Amygdala (tissue), 56 donors: ENCODE measurements around the gene MTCL1.
A peak's percentile ranks its signal among the peaks of the same experiment; 100 is the strongest.

Experiments used
- DNase-seq, 56 donors: peaks; one replicate each; lab custom pipeline; 2025; lab: John Stamatoyannopoulos, UW

Gene MTCL1

DNA sequence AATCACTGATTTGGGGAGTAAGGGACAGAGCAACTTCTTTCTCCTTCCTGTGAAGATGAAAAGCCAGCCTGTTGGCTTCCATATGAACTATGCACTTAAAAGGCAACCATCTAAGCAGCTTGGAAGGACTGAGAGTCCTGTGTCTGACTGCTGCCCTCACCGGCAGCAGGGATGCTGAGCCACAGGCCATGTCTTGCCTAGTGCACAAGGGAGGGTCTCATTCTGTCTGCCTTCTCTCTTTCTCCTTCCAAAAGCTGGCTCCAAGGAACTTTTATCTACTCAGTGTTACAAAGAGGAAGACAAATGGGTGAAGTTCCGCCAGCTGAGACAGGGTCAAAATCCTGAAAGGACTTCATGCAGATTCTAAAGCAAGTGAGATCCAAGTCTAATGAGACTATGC lies 146.3 kb downstream of the MTCL1 start:
- DNase-seq, result no peak

DNA sequence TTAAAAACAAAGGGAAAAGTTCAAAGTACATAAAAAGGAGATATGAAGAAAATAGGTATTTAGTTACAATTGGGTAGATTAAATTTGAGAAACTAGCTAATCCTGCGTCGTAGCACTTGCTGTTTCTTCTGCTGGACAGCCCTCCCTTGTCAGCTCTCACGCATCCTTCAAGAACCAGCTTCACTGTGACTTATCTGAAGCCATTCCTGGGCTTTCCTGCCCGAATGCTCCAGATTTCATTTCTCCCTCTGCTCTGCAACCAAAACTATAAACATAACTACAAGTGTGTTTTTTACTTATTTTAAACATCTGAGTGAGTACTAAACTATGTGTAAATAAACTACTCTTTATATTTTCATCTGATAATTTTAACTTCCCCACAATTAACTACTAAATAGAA lies 149.2 kb downstream of the MTCL1 start:
- no peak for DNase-seq

DNA sequence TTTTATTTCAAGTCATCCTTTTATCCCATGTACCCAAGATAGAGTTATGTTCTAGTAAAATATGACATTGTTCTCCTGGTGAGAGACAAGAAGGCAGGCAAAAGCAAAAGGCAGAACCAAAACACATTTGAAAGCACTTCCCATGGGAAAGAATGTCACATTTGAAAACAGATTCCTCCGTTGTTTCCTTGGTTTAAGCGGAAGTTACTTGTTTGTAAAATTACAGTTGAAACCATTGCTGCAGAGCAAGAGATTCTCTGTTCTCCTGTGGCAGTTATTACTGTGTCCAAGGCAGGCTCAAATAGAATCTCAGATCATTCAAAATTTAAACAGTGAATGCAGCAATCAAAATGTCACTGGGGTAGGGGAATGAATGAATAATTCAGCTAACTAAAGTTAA lies 149.6 kb downstream of the MTCL1 start:
- DNase-seq, result no peak

DNA sequence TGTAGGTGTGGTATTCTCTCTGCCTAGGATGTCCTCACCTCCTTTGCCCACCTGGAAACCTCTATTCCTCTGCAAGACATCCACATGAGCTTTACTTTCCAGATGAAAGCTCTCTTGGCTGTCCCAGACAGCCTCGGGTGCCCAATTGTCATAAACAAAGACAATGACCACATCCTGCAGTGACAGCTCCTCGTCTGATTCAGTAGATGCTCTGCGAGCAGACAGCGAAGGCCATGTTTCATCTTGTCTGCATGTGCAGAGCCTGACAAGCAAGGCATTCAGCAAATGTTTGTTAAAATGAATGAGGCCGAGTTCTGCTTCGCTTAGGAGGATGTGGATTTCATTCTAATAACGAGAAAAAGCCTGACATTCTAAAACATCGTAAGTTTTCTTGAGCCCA lies 150.9 kb downstream of the MTCL1 start:
- no peak for DNase-seq

DNA sequence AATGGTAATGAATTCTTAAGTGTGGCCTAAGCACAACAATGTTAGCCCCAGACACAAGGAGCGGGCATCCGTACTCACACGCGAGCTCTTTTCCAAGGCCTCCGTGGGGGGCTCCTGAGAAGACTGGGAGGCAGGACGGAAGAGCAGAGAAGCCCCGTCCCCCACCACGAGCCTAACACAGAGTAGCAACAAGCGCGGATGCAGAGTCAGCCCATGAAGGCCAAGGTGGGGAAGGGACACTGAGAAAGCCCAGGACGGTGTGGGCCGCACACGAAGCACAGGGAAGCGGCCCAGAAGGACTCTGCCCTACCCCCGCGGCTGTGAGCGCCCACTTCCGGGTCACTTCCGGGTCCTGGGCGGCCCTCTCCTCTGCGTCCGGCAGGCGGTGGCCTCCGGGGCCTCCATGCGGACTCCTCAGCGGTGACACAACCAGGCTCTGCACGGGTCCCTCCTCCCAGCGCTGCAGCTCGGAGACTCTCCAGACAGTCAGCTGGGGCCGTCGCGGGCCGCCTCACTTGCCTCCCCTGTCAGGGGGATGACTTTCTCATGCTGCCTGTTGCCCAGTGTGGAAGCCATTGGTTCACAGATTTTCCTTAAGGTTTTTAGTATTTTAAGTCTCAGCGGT lies 151.5 kb downstream of the MTCL1 start:
- DNase-seq, result no peak

DNA sequence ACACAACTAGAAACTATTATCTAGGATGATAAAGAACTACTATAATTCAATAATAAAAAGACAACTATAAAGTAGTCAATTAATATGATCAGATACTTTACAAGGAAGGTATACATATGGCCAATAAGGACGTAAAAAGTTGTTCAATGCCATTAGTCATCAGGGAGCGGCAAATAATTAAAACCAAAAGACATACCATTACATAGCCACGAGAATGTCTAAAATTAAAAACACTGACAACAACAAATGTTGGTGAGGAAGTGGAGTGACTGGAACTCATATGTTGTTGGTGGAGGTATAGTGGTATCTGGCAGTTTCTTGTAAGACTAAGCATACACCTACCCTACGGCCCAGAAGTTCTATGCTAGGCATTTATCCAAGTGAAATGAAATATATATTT lies 152.4 kb downstream of the MTCL1 start:
- no peak for DNase-seq

DNA sequence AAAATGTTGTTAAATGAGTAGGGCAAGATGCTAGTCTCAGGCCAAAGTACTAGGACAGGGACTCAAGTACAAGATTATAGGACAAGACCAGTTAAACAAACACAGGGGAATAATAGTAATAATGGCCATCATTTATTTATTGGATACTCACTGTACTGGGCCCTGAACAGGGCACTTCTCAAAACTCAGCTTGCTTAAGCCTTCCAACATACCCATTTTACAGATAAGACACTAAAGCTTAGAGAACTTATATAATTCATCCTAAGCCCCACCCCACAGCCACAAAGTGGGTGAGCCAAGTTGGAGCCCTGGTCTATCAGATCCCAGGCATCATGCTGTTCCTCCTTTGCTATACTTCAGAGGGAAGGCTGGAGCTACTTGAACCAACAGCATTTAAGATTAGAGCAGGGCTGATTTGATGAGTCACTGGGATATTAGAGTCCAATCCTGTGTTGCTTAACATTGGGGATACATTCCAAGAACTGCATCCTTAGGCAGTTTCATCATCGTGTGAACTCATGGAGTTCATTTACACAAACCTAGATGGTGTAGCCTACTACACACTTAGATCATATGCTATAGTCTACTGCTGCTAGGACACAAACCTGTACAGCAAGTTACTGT lies 153.6 kb downstream of the MTCL1 start:
- DNase-seq, result no peak

DNA sequence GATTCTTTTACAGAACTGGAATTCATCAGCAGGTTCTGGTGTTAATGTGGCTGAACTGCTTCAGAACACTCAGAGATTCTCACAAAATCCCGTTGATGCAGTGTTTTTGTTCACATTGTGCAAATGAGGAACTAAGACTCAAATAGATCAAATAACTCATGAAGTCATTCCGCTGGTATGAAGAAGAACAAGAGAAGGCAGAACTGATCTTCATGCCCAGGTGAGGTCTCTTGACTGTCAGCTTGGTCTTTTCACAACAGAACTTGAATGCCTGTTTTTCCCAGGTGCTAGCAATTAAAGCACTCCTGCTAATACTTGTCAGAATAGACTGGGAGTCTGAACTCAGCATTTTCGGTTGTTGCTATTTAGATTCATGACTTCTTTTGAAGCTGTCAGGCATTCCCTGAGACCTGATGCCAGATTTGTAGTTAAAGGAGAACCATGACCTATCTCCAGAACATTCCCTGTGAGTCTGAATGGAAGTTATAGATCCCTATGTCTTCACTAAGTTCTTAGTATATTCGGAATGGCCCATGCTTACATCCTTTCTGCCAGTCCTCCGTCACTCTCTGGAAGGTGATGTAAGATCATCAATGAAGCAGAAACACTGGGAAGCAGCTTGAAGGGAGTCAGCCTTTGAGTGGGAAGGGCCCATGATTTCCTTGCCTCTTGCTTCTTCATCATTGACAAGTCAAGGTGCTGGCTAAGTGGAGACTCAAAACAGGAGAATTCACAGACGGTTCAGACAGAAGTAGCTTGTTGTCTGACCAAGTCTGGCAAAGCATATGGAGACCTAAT lies 155.7 kb downstream of the MTCL1 start:
- no peak for DNase-seq

DNA sequence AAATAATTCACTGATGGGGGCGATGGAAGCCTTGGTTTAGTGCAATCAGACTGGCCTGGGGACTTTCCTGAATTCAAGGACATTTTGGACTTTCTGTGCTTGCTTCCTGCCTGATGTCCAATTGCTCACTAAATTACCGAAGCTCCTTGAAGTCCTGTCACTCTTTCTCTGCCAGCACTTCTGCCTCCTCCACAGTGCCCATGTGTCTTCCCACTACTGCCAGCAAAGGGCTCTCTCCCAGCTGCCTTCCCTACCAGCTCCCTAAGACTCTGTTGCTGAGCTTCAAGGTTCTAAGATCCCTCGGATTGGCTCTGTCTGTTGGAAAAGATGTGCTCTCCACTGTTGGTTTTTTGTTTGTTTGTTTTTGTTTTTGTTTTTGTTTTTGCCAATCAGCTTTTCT lies 158.1 kb downstream of the MTCL1 start:
- no peak for DNase-seq

DNA sequence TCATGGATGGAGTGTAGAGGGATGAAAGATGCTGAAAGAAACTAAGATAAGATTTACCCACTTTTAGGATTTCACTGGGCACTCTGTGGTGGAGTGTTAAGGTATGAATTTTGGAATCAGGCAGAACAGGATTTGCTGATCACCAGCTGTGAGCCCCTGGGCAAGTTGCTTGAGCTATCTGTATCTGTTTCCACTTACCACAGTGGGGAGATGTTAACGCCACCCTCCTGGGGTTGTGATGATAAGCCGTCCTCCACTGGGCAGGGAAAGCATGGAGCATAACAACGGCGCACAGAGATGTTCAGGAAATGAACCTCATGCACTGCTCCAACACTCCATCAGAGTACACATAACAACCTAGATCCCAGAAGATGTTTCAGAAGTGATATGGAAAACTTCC lies 160.6 kb downstream of the MTCL1 start:
- no peak for DNase-seq

DNA sequence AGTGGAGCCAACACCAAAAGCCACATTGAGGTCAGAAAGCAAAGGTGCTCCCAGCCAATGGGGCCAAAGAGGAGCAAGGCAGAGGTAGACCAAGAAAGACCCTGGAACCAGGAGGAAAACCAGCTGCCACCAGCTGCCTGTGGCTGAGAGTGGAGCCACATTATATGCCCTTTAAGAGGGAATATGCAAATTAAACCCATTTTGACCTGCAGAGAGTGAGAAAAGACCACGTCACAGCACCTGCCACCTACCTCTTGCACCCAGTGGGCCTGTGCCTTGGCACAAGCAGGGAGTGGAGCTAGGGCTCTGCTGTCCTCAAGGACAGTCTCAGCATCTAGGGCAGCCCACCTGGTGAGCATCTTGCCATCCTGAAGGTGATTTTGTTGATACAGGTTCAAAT lies 161.3 kb downstream of the MTCL1 start:
- no peak for DNase-seq

DNA sequence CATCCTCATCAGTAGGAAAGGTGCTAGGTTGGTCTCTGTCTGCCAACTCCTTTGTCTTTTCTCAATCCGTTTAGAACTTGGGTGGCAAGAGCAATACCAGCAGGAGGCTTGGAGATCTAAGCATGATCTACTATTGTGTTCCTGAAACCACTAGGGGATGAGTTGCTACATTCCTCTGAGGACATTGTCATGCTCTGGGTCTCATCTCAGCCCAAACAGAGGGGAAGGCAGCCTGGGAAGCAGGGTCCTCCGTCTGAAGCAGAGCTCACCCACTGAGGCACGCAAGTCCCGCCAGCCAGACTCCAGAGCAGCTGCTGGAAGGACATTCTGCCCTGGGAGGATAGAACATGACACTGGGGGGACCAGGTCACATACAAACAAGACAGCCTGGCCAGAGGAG lies 162.9 kb downstream of the MTCL1 start:
- DNase-seq, result no peak

DNA sequence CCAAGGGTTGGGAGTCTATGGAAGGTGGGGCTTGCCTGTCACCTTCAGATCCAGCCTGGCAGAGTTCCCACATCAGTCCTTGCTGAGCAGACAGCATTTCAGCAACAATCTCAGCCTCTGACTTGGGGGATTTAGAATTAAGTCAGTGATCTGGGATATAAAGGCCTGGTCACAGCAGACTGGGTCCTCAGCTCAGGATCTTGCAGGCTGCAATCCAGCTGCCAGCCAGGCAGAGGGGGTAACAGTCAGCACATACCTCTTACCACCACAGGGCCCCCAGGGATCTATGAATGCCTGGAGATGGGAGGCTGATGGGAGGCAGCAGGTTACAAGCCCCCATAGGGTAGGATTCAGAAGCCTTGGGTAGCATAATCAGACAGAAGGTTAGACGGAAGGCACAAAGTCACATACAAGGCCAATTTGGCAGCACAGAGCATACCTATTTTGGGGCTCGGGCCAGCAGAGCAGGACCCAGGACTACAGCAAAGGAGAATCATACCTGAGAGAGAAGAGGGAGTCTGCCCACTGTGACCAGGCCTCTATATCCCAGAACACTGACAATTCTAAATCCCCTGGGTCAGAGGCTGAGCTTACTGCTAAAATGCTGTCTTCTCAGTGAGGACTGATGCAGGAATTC lies 163.5 kb downstream of the MTCL1 start:
- DNase-seq, result no peak

DNA sequence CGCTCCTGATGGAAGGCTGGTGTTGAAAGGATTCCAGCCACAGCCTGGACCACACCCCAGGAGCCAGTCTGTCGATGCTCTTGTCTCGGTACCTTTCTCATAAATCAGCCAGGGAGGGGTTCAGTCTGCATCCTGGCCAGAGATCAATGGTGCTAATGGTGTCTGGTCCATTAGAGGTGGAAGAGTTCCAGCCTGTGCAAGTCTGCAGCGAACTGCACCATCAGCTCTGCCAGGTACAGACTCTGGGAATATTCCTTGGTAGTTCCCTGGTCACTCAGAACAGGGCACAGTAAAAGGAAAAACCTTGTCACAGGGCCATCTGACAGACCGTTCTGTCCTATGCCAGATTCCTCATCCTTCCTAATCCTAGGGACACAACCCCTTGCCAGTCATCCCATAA lies 164.3 kb downstream of the MTCL1 start:
- DNase-seq, result no peak

DNA sequence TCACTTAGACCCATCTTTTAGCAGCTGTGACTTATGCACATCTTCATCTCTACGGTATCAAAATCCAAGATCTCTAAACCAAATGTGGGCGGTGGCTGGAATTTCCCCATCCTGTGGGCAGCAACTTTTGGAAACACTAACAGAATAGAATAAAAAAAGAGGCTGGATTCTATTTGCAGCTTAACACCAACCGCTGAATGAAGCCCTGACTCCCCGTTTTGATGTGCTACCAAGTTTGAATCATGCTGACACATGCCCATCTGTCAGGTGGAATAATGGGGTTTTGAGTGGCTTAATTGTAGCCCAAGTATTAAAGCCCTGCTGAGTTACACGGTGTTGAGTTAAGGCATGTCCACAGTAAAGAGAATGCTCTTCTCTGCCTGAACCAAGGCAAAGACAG lies 165.2 kb downstream of the MTCL1 start:
- DNase-seq, result peak in 3 of 56 donors; percentile 2 to 25 (median 7)

DNA sequence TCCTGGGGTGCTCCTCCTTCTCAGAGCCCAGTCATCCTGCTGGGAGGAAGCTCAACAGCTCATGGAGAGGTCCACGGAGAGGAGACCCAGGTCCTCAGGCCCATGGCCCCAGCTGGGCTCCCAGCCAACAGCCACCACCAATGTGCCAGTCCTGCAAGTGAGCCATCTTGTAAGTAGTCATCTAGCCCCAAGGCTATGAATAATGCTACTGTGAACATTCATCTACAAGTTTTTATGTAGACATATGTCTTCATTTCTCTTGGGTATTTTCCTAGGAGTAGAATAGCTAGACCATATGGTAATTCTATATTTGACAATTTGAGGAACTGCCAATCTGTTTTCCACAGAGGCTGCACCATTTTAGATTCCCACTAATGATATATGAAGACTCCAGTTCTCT lies 166.1 kb downstream of the MTCL1 start:
- peak in 3 of 56 donors; percentile 5 to 7 (median 7) for DNase-seq

DNA sequence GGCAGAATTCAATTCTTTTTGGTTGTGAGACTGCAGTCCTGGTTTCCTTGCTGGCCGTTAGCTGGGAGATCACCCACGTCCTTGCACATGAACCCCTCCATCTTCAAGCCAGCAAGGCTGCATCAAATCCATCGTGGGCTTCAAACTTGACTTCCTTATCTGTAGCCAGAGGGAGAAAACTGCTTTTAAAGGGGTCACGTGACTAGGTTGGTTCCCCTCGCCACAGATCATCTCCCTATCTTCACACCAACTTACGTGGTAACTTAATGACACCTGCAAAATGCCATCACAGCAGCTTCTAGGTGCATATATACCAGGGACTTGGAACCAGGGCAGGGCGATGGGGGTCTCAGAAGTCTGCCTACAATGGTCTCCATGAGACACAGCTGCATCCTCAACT lies 169.5 kb downstream of the MTCL1 start:
- no peak for DNase-seq

DNA sequence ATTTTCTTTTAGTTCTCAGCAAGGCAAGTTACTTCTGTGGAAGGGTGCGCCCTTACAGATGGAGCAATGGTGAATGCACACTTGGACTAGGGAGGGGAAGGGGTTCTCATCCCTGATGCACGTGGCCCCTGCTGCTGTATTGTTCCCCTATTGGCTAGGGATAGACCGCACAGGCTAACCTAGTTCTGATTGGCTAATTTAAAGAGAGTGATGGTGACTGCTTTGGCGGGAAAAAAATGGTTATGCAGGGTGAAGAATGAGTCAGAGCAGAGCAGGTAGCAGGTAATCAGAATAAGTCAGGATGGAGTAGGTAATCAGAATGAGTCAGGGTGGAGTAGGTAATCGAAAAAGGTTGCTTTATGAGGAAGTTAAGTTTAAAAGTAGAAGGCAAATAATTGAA lies 171.5 kb downstream of the MTCL1 start:
- DNase-seq, result no peak

DNA sequence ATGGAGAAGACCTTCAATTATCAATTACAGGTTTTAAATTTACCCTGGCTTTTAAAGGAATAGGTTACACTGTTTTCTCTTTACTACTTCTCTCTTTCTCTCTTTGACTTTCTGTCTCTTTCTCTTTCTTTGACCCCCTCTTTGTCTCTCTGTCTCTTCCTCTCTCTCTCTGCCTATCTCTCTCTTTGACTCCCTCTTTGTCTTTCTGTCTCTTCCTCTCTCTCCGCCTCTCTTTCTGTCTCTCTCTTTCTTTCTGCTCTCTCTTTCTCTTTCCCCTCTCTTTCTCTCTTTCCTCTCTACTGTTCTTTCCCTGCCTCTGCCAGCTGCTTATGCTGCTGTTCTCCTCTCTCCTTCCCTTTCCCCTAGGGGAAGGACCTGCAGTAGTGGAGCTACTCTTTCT lies 175.7 kb downstream of the MTCL1 start:
- DNase-seq, result no peak
